Activated T-helper 2 cell treated with anti-CD3 and anti-CD28 coated beads, Interferon-gamma antibody, Interleukin-2, Interleukin-4, amounts not matched to agents 10 μg/mL and 5 μg/mL and 100 μg/mL, durations not matched to agents 14 hours and 24 hours and 36 hours (primary cell): ENCODE results near the gene PEAK1. TPM values are rescaled to one million over a fixed set of nuclear protein-coding genes. Genes with fewer than 3 reads are reported as not detected.

Experiments used
- DNase-seq: peaks from one replicate; pipeline ENCODE4 v3.0.0; 2021; ENCODE audit warnings: low spot score
- H3K27ac Mint-ChIP-seq: one replicate; pipeline ENCODE4 v1.8.0; 2021; ENCODE audit warnings: mixed read lengths
- H3K27me3 Mint-ChIP-seq: one replicate; pipeline ENCODE4 v1.8.0; 2021; ENCODE audit warnings: low read depth, mixed read lengths
- H3K36me3 Mint-ChIP-seq: one replicate; pipeline ENCODE4 v1.8.0; 2021; ENCODE audit warnings: low read depth, mixed read lengths
- H3K4me1 Mint-ChIP-seq: one replicate; pipeline ENCODE4 v1.8.0; 2021; ENCODE audit warnings: low read depth, mixed read lengths
- H3K4me3 Mint-ChIP-seq: one replicate; pipeline ENCODE4 v1.8.0; 2021; ENCODE audit warnings: low read depth, mild to moderate bottlenecking, moderate library complexity, mixed read lengths
- H3K9me3 Mint-ChIP-seq: one replicate; pipeline ENCODE4 v1.8.0; 2021; ENCODE audit warnings: mixed read lengths
- intact Hi-C: fragments of 100-400 bp; cut with micrococcal nuclease; formaldehyde crosslinking; loops from one replicate; pipeline ENCODE4 v1.15.1; 2023
- total RNA-seq: library from RNA; stranded (reverse); gene quantifications from 2 replicates; pipeline ENCODE4 v1.2.3, GENCODE V29; 2022

PEAK1 gene
- total RNA-seq, 1 donor from 2014 or later, result 26.0 TPM

DNA sequence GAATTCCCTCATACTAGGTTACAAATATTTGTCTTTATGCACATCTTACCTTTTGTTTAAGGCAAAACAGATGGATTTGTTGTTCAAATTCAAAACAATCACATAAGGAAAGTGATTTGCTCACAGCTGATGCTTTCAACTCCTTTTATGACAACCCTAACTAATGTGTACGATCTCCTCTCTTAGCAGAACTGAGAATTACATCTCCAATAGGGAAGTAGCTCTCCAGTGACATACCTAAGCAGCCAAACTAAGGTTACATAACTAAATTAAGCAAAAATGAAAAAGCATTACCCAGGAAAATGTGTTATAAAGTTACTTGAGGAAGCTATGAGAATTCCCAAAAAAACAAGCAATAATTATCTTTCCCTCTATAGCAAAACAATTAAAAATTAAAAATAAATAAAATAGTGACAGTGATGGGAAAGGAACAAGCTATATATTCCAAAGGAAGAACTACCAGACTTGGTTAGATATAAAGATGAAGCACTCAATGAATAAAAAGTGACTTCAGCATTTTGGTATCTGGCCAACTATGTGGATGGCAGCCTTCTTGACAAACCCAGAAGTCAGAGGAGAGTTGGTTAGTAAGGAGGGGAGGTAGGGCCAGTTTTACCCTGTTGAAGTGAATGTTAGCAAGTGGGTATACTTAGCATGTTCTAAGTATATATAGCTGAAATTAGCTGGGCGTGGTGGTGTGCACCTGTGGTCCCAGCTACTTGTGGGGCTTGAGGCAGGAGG, 32.4 kb downstream of the PEAK1 start:
- Mint-ChIP-seq H3K27ac (no peak overlapping the region), H3K27me3 (no peaks in the 10 kb centered on the region), H3K9me3 (no peaks in the 10 kb centered on the region), H3K4me3 (no peak overlapping the region), H3K4me1 (peaks cover 15% of the 10 kb centered on the region), H3K36me3 (no peaks in the 10 kb centered on the region)
- intact Hi-C loops, result no loop called here
- DNase-seq, result no peak

DNA sequence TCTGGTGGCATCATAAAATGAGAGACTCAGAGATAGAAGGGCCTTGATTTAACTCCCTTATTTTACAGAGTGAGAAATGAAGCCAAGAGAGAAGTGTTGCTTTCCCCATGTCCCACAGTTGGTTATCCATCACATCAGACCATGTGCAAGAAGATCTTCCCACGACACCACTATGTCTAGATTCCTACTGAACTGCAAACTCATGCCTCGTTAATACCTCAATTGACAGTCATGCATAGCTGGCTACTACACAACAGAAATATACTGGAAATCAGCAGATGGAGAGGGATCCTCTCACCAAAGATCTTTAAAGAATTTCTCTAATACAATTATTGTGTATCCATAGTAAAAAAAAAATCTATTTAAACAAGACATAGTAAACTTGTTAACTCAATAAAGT, 33.3 kb downstream of the PEAK1 start:
- no peak for DNase-seq
- Mint-ChIP-seq H3K4me1 (peaks cover 19% of the 10 kb centered on the region), H3K9me3 (no peaks in the 10 kb centered on the region), H3K36me3 (no peaks in the 10 kb centered on the region), H3K27me3 (no peaks in the 10 kb centered on the region), H3K27ac (no peak overlapping the region), H3K4me3 (no peak overlapping the region)
- intact Hi-C loops, result no loop called here

DNA sequence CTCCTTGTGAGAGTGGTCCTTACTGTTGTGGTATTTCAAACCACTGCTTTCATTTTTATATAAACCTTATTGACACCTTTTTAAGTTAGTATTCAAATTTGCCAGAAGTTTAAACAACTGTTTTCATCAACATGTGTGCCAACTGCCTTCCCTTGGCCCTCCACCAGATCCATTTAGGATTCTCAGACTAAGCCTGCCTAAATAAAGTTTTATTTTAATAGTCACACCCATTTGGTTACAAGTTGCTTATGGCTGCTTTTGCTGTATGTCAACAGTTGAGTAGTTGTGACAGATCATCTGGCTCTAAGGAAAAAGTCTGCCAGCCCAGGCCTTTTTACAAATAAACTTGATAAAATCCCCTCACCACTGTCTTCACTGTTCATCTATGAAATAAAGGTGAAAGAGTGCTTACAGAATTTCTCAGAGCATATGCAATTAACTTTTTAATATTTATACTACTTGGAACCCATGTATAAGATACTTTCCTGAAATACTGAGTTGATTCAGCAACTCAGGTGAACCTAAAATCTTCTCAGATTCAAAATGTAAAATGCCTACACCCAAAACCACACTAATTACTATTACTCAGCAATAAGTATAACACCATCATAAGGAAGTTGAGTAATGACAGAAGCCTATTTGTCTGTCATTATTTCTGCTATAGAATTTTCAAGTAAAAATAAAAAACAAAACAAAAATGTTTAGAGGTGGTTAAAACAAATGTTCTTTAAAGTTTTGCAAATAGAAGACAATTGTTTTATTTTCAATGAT, 35.1 kb downstream of the PEAK1 start:
- Mint-ChIP-seq H3K27me3 (no peaks in the 10 kb centered on the region), H3K9me3 (no peaks in the 10 kb centered on the region), H3K4me1 (peaks cover 19% of the 10 kb centered on the region), H3K36me3 (no peaks in the 10 kb centered on the region), H3K4me3 (no peak overlapping the region), H3K27ac (no peak overlapping the region)
- no peak for DNase-seq
- intact Hi-C loops, result no loop called here

DNA sequence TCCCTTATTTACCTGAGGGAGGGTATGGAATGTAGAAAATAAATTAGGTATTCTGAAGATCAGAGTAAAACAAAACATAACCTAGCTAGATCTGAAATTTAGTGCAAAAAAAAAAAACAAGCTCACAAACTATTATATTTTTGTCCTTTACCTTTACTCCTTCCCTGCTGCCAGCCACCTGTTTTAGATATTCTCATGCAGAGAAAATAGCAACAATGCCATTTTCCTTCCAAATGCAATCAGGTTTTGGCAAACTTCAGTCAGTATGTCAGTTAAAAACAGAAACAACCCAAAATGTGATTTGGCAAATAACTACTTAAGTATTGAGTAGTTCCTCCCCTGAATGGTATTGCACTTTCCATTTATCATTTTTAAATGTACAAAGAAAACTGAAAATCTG, 35.8 kb downstream of the PEAK1 start:
- Mint-ChIP-seq H3K27ac (no peak overlapping the region), H3K36me3 (no peaks in the 10 kb centered on the region), H3K4me3 (no peak overlapping the region), H3K9me3 (no peaks in the 10 kb centered on the region), H3K27me3 (no peaks in the 10 kb centered on the region), H3K4me1 (peaks cover 19% of the 10 kb centered on the region)
- DNase-seq, result no peak
- intact Hi-C loops, result no loop called here

DNA sequence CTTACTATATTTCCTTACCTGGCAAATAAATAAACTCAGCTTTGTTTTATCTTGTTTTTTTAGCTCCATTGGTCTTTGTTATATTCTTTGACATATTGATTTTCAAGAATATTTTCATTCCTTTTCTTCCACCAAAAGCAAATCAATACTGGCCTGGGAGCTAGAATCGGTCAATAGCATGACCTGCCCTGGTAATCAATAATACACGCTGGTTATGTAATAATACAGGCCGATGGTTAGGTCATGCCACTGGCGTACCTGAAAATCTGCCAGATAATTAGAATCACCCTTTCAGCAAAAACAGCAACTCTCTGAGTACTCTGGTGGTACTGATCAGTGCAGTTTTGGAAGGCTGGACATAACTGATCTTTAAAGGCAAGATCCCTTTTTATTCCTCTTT, 39.9 kb downstream of the PEAK1 start:
- Mint-ChIP-seq H3K27me3 (no peaks in the 10 kb centered on the region), H3K27ac (no peak overlapping the region), H3K4me3 (no peak overlapping the region), H3K36me3 (no peaks in the 10 kb centered on the region), H3K4me1 (peaks cover 14% of the 10 kb centered on the region), H3K9me3 (no peaks in the 10 kb centered on the region)
- no peak for DNase-seq
- intact Hi-C loops, result no loop called here

DNA sequence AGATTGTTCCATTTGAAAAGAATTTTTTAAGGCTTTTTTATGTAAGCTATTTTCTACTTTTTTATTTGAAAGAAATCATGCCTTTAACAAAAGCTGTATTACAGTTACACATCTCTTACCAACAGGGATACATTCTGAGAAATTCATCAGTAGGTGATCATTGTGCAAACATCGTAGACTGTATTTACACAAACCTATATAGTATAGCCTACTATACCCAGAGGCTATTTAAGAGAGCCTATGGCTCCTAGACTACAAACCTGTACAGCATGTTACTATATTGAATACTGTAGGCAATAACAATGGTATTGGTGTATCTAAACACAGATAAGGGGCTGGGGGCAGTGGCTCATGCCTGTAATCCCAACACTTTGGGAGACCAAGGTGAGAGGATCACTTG, 43.1 kb downstream of the PEAK1 start:
- H3K27ac Mint-ChIP-seq, result no peak overlapping the region
- H3K4me3 Mint-ChIP-seq, result no peak overlapping the region
- H3K36me3 Mint-ChIP-seq, result no peaks in the 10 kb centered on the region
- H3K27me3 Mint-ChIP-seq, result no peaks in the 10 kb centered on the region
- H3K9me3 Mint-ChIP-seq, result no peaks in the 10 kb centered on the region
- intact Hi-C loops, result no loop called here
- DNase-seq, result no peak
- no peaks in the 10 kb centered on the region for H3K4me1 Mint-ChIP-seq

DNA sequence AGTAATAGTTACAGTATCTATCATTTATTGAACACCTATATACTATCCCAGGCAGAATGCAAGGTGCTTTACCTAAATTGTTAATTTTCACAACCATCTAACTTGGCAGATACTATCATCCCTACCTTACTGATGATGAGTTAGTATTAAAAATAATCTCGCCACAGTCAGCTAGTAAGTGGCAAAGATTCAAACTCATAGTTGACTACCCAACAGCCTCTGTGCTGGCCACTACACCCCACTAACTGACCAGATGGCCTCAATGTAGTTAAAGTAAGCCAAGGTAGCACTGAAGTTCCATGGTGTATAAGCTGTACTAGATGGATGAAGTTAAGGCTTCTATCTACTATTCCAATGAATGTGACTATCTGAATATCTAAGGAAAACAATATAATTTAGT, 44.8 kb downstream of the PEAK1 start:
- no peak for DNase-seq
- intact Hi-C loops, result no loop called here
- Mint-ChIP-seq H3K36me3 (no peaks in the 10 kb centered on the region), H3K4me3 (no peak overlapping the region), H3K27me3 (no peaks in the 10 kb centered on the region), H3K9me3 (no peaks in the 10 kb centered on the region), H3K27ac (no peak overlapping the region), H3K4me1 (no peaks in the 10 kb centered on the region)

DNA sequence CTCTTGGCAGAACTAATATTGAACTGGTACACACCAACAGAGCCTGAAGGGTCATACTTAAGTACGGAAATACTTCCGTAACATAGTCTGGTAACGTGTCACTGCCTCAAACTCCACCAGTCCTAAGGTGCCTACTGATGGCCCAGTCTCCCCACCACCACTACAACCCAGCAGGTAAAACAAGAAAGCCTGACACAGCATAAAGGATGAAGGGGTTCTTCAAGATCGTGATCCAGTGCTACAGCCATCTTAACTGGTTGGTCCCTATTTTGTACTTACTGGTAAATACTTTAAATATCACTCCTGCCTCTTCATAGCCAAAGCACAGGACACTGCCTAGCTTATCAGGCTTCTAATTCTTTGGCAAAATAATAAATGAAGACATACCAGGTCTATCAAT, 46.5 kb downstream of the PEAK1 start:
- Mint-ChIP-seq H3K4me1 (peaks cover 14% of the 10 kb centered on the region), H3K27ac (no peak overlapping the region), H3K9me3 (no peaks in the 10 kb centered on the region), H3K36me3 (no peaks in the 10 kb centered on the region), H3K4me3 (no peak overlapping the region), H3K27me3 (no peaks in the 10 kb centered on the region)
- intact Hi-C loops, result no loop called here
- DNase-seq, result no peak

DNA sequence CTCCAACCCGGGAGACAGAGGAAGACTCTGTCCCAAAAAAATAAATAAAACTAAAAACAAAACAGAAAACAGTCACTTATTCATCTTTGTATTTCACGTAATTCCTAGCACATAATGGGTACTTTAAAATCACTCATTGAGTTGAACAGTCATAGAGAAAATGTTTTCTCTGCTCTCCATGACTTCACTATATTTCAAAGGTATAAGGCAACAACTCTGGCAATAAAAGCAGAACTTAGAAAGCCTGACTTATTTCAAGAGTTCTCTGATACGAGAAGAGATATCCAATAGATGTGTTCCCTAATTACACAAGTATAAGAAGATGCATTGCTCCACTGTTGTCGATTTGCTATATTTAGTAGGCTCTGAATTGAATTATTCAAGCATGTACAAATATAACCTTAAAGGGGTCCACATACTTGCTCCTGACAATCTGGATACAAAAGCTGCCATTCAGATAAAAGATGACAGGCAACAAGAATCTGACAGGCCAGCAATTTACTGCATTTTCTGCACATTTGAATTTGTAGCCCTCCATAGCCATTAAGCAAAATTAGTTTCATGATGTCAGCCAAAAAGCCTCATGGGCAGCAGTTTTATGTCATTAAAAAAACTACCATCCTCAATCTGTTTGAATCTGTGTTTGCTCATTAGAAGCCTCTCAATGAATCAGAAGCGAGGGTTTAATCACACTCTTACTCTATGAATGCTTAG, 47.9 kb downstream of the PEAK1 start:
- DNase-seq, result no peak
- H3K36me3 Mint-ChIP-seq, result no peaks in the 10 kb centered on the region
- no peak overlapping the region for H3K27ac Mint-ChIP-seq
- intact Hi-C loops, result no loop called here
- H3K4me1 Mint-ChIP-seq, result peaks cover 14% of the 10 kb centered on the region
- no peak overlapping the region for H3K4me3 Mint-ChIP-seq
- H3K9me3 Mint-ChIP-seq, result no peaks in the 10 kb centered on the region
- H3K27me3 Mint-ChIP-seq, result no peaks in the 10 kb centered on the region

DNA sequence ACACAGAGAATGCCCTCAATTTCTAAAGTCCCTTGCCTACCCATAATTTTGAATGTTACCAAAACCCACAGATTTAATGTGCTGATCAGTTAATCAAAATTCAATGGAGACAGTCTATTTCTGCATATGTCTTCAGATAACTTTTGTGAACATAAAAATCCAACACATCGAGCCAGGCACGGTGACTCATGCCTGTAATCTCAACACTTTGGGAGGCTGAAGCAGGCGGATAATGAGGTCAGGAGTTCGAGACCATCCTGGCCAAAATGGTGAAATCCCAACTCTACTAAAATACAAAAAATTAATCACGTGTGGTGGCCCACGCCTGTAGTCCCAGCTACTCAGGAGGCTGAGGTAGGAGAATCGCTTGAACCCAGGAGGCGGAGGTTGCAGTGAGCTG, 49.3 kb downstream of the PEAK1 start:
- no peak overlapping the region for H3K4me3 Mint-ChIP-seq
- peaks cover 4% of the 10 kb centered on the region for H3K9me3 Mint-ChIP-seq
- no peak overlapping the region for H3K27ac Mint-ChIP-seq
- H3K27me3 Mint-ChIP-seq, result no peaks in the 10 kb centered on the region
- peaks cover 16% of the 10 kb centered on the region for H3K4me1 Mint-ChIP-seq
- no peaks in the 10 kb centered on the region for H3K36me3 Mint-ChIP-seq
- intact Hi-C loops, result no loop called here
- no peak for DNase-seq

DNA sequence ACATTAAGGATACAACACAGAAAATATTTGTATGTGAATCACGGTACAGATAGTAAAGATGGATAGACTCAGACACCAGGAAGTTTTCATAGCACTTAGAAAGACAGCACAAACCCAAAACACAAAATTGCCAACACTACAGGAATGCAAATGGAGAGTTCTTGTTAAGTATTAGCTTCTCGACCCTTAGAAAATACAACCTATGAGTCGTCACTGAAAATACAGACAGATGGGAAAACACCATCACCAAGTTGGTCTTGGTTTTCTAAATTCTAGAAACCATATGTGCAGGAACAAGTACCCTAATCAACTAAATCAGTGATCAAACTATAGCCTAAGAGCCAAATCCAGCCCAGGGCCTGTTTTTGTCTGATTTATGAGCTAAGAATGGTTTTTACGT, 50.7 kb downstream of the PEAK1 start:
- intact Hi-C loops, result no loop called here
- Mint-ChIP-seq H3K27me3 (no peaks in the 10 kb centered on the region), H3K4me1 (peaks cover 16% of the 10 kb centered on the region), H3K27ac (no peak overlapping the region), H3K4me3 (no peak overlapping the region), H3K9me3 (peaks cover 4% of the 10 kb centered on the region), H3K36me3 (peaks cover 3% of the 10 kb centered on the region)
- no peak for DNase-seq

DNA sequence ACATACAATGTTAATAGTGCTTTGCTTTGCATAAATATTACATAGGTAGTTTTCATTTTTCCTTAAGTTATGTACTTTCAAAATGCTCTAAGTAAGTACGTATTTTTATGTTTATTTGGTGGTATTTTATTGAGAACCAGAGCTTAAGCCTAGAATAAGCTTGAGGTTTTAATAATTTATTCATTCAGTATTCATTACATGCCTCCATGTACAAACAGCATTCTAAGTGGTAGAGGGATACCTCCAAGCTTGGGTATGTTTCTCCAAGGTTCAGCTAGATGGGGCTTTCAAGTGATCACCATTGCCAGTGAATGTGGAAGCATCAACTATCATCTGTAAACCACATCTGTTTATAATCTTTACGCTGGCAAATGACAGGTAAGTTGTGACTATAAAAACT, 52.3 kb downstream of the PEAK1 start:
- Mint-ChIP-seq H3K9me3 (peaks cover 4% of the 10 kb centered on the region), H3K4me1 (peaks cover 16% of the 10 kb centered on the region), H3K36me3 (peaks cover 11% of the 10 kb centered on the region), H3K27ac (no peak overlapping the region), H3K4me3 (no peak overlapping the region), H3K27me3 (no peaks in the 10 kb centered on the region)
- intact Hi-C loops, result no loop called here
- no peak for DNase-seq

DNA sequence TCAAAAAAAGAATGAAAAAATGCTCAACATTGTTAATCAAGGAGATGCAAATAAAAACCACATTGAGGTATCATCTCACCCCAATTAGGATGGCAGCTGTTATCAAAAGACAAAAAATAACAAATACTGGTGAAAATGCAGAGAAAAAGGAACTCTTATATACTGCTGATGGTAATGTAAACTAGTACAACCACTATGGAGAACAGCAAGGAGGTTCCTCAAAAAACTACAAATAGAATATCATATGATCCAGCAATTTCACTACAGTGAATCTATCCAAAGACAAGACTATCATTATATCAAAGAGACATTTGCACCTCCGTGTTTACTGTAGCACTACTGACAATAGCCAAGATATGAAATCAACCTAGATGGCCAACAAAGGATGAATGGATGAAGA, 58.4 kb downstream of the PEAK1 start:
- H3K36me3 Mint-ChIP-seq, result peaks cover 11% of the 10 kb centered on the region
- H3K27me3 Mint-ChIP-seq, result no peaks in the 10 kb centered on the region
- no peak for DNase-seq
- no peak overlapping the region for H3K4me3 Mint-ChIP-seq
- H3K4me1 Mint-ChIP-seq, result peaks cover 4% of the 10 kb centered on the region
- H3K9me3 Mint-ChIP-seq, result peaks cover 4% of the 10 kb centered on the region
- no peak overlapping the region for H3K27ac Mint-ChIP-seq
- intact Hi-C loops, result no loop called here
